ENCODE measurements around the gene TSPYL1.

DNA sequence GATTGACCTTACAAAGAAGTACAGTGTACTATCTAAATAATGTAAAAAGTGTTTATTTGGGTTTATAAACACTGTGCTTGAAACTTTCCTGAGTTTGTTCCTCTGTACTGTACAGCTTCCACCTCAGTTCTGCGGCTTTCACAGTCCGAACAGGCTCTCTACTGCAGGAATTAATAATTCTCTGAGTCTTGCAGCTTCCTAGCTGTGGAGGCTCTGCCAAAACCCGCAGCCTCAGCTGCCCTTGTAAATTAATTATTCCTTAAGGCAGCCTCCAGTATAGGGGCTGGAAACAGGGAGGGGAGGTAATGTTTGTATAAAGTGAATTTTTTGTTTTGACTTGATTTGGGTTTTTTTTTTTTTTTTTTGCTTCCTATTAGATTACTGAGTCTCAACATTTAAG lies 45.0 kb downstream of the TSPYL1 start:
- TF ChIP-seq, protein P1, sequence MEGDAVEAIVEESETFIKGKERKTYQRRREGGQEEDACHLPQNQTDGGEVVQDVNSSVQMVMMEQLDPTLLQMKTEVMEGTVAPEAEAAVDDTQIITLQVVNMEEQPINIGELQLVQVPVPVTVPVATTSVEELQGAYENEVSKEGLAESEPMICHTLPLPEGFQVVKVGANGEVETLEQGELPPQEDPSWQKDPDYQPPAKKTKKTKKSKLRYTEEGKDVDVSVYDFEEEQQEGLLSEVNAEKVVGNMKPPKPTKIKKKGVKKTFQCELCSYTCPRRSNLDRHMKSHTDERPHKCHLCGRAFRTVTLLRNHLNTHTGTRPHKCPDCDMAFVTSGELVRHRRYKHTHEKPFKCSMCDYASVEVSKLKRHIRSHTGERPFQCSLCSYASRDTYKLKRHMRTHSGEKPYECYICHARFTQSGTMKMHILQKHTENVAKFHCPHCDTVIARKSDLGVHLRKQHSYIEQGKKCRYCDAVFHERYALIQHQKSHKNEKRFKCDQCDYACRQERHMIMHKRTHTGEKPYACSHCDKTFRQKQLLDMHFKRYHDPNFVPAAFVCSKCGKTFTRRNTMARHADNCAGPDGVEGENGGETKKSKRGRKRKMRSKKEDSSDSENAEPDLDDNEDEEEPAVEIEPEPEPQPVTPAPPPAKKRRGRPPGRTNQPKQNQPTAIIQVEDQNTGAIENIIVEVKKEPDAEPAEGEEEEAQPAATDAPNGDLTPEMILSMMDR (IDR thresholded peaks at IDR 0.05), result no peak
- TF ChIP-seq POLR2A (IDR thresholded peaks at IDR 0.05), result no peak

Measured in uterus (tissue), 2 donors.